ENCODE results near the gene MYO3A.

DNA sequence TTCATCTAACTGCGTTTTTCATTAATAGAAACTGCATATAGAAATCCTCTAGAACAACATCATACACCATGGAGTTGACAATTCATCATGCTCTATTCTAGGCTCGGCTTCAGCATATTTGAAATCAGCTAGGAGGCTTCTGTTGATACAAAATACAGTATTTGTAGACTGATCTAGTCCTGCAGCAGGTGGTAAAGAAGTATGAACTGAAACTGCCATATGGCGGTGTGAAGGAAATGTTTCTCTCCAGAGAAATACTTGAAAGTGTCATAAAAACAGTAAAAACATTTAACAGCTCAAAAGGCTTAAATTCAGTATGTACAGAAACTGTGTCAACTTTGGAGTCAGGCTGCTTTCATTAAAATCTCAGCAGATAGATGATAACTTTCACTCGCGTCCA, 32.0 kb upstream of the MYO3A start:
- no peak for TF ChIP-seq POLR2AphosphoS5 (IDR thresholded peaks at IDR 0.05)
- TF ChIP-seq POLR2A (IDR thresholded peaks at IDR 0.05; ENCODE audit: low read depth): no peak

Data from esophagus muscularis mucosa (tissue), 2 donors.